SK-N-SH treated with all-trans-retinoic acid at 6 μM for 48 hours (cell line): ENCODE data around the gene GNAT3.

Source experiments
- ISL1 ChIP-seq: fragments of 250-450 bp; sonication (Bioruptor Pico); IDR thresholded peaks from 2 replicates; pipeline ENCODE4 v2.1.2; 2022; ENCODE audit warnings: mild to moderate bottlenecking, moderate library complexity
- ZFP3 ChIP-seq: fragments of 250-450 bp; sonication (Bioruptor Pico); IDR thresholded peaks from 2 replicates; pipeline ENCODE4 v1.5.0; 2020; ENCODE audit warnings: mild to moderate bottlenecking, moderate library complexity
- ZNF70 ChIP-seq: fragments of 450-650 bp; formaldehyde crosslinking; IDR thresholded peaks from 2 replicates; pipeline ENCODE4 v1.5.0; 2020; ENCODE audit warnings: mild to moderate bottlenecking, moderate library complexity
- TF ChIP-seq, protein P1 (sequence below): fragments of 250-450 bp; sonication (Bioruptor Pico); IDR thresholded peaks from 2 replicates; pipeline ENCODE4 v1.8.0; 2020; ENCODE audit warnings: mild to moderate bottlenecking, moderate library complexity, borderline replicate concordance
- TF ChIP-seq, protein P2 (sequence below): fragments of 250-450 bp; sonication (Bioruptor Pico); IDR thresholded peaks from 2 replicates; pipeline ENCODE4 v1.5.1; 2020; ENCODE audit warnings: low read depth, mild to moderate bottlenecking, moderate library complexity

DNA sequence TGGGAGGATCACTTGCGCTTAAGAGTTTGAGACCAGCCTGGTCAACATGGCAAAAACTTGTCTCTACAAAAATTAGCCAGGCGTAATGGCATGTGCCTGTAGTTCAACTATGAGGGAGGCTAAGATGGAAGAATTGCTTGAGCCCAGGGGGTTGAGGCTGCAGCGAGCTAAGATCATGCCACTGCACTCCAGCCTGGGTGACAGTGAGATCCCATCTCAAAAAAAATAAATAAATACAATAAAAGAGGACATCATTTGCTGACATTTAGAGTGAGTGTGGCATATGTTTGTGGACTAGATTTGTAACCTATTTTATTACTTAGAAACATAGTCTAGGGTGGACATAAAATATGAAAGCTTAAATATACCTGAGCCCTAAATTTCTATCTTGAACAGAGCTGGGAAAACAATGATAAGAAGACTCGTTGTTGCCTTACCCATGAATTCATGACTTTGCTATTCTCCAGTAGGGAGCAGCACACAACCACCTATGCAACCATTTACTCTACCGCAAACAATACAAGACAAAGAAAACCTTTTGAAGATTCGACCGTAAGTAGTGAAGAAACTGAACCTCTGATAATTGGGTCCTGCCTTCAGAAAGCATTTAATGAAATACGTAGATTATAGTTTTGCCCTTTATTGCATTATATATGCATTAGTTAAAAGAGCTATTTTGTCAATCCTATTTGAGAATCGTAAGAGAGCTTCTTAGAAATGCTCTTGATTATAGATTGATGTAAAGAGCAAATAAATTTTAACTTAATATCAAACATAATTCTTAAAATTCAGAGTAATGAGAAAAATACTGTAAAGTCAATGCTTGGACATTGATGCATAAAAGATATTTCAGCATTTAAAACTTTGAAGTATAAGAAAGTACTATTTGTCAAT lies 83.5 kb downstream of the GNAT3 start:
- TF ChIP-seq ZFP3 (CRISPR knock-in tag) (no peak), ISL1 (CRISPR knock-in tag) (no peak), ZNF70 (CRISPR knock-in tag) (no peak)
- TF ChIP-seq, protein P1, sequence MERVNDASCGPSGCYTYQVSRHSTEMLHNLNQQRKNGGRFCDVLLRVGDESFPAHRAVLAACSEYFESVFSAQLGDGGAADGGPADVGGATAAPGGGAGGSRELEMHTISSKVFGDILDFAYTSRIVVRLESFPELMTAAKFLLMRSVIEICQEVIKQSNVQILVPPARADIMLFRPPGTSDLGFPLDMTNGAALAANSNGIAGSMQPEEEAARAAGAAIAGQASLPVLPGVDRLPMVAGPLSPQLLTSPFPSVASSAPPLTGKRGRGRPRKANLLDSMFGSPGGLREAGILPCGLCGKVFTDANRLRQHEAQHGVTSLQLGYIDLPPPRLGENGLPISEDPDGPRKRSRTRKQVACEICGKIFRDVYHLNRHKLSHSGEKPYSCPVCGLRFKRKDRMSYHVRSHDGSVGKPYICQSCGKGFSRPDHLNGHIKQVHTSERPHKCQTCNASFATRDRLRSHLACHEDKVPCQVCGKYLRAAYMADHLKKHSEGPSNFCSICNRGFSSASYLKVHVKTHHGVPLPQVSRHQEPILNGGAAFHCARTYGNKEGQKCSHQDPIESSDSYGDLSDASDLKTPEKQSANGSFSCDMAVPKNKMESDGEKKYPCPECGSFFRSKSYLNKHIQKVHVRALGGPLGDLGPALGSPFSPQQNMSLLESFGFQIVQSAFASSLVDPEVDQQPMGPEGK (CRISPR knock-in tag), result no peak
- TF ChIP-seq, protein P2, sequence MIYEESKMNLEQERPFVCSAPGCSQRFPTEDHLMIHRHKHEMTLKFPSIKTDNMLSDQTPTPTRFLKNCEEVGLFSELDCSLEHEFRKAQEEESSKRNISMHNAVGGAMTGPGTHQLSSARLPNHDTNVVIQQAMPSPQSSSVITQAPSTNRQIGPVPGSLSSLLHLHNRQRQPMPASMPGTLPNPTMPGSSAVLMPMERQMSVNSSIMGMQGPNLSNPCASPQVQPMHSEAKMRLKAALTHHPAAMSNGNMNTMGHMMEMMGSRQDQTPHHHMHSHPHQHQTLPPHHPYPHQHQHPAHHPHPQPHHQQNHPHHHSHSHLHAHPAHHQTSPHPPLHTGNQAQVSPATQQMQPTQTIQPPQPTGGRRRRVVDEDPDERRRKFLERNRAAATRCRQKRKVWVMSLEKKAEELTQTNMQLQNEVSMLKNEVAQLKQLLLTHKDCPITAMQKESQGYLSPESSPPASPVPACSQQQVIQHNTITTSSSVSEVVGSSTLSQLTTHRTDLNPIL, result no peak
